Neural cell (in vitro differentiated cells): Measurements from ENCODE around the gene AFG1L. TPM values are rescaled to one million over a fixed set of nuclear protein-coding genes. Genes with fewer than 3 reads are reported as not detected.

Source experiments
- H2AFZ ChIP-seq: fragments of 200-600, 300-800 bp; sonication (generic), shearing (Covaris generic); 2 replicates; pipeline ENCODE4 v1.6.0; 2014; ENCODE audit warnings: low read depth, mild to moderate bottlenecking, antibody characterized with exemption, low read length, moderate library complexity
- H3F3A ChIP-seq: fragments of 200-600 bp; shearing (Covaris generic); 2 replicates; pipeline ENCODE4 v1.6.1; 2016; ENCODE audit warnings: mild to moderate bottlenecking, moderate library complexity, mixed read lengths, antibody characterized with exemption, low read length; ENCODE audit not compliant: insufficient read depth, poor library complexity, severe bottlenecking
- H3K27ac ChIP-seq: fragments of 200-600, 300-800 bp; sonication (generic), shearing (Covaris generic); 2 replicates; pipeline ENCODE4 v1.5.1; 2014; ENCODE audit warnings: mild to moderate bottlenecking, low read length, moderate library complexity
- H3K27me3 ChIP-seq: fragments of 300-800, 200-600 bp; sonication (generic), shearing (Covaris generic); 2 replicates; pipeline ENCODE4 v1.6.0; 2014; ENCODE audit warnings: mild to moderate bottlenecking, low read depth, low read length, moderate library complexity; ENCODE audit not compliant: insufficient read depth
- H3K36me3 ChIP-seq: fragments of 300-800, 200-600 bp; sonication (generic), shearing (Covaris generic); 2 replicates; pipeline ENCODE4 v1.5.1; 2014; ENCODE audit warnings: mild to moderate bottlenecking, antibody characterized with exemption, low read length, moderate library complexity; ENCODE audit not compliant: insufficient read depth
- H3K4me2 ChIP-seq: fragments of 300-800, 200-600 bp; sonication (generic), shearing (Covaris generic); 2 replicates; pipeline ENCODE4 v1.6.0; 2014; ENCODE audit warnings: mild to moderate bottlenecking, low read length
- H3K4me3 ChIP-seq: fragments of 300-800, 200-600 bp; sonication (generic), shearing (Covaris generic); 2 replicates; pipeline ENCODE4 v1.5.1; 2014; ENCODE audit warnings: mild to moderate bottlenecking, low read length, moderate library complexity
- H3K79me2 ChIP-seq: fragments of 200-600 bp; shearing (Covaris generic); replicated peaks from 2 replicates; pipeline ENCODE4 v1.6.0; 2014; ENCODE audit warnings: mild to moderate bottlenecking, low read length, moderate library complexity; ENCODE audit not compliant: insufficient read depth
- H3K9ac ChIP-seq: fragments of 300-800, 200-600 bp; sonication (generic), shearing (Covaris generic); 2 replicates; pipeline ENCODE4 v1.6.1; 2016; ENCODE audit warnings: mild to moderate bottlenecking, low read length, mixed read lengths
- H3K9me2 ChIP-seq: fragments of 200-600 bp; shearing (Covaris generic); 2 replicates; pipeline ENCODE4 v1.6.1; 2016; ENCODE audit warnings: mild to moderate bottlenecking, low read length, mixed read lengths; ENCODE audit not compliant: insufficient read depth
- H3K9me3 ChIP-seq: fragments of 200-600, 300-800 bp; sonication (generic), shearing (Covaris generic); 2 replicates; pipeline ENCODE4 v1.6.1; 2016; ENCODE audit warnings: mild to moderate bottlenecking, mixed run types, low read length, moderate library complexity, mixed read lengths
- H4K20me1 ChIP-seq: fragments of 200-600 bp; shearing (Covaris generic); 2 replicates; pipeline ENCODE4 v1.6.1; 2016; ENCODE audit warnings: mild to moderate bottlenecking, mixed run types; ENCODE audit not compliant: insufficient read depth
- CTCF ChIP-seq: fragments of 450-650 bp; IDR thresholded peaks from 2 replicates; pipeline ENCODE4 v1.5.1; 2014; ENCODE audit warnings: antibody characterized with exemption, mild to moderate bottlenecking, moderate library complexity; ENCODE audit not compliant: poor library complexity, severe bottlenecking
- EP300 ChIP-seq: fragments of 450-650 bp; conservative IDR thresholded peaks from 2 replicates; pipeline ENCODE4 v1.6.1; 2014; ENCODE audit warnings: antibody characterized with exemption, mild to moderate bottlenecking, moderate library complexity; ENCODE audit not compliant: poor library complexity, severe bottlenecking
- EZH2 ChIP-seq: fragments of 200-600, 300-800 bp; shearing (Covaris generic), sonication (generic); IDR thresholded peaks from 2 replicates; pipeline ENCODE4 v1.6.1; 2014; ENCODE audit warnings: antibody characterized with exemption, low read length, borderline replicate concordance, mild to moderate bottlenecking; ENCODE audit not compliant: insufficient read depth, poor library complexity, severe bottlenecking
- MXI1 ChIP-seq: fragments of 450-650 bp; conservative IDR thresholded peaks from 2 replicates; pipeline ENCODE4 v1.6.1; 2014; ENCODE audit warnings: antibody characterized with exemption, mild to moderate bottlenecking; ENCODE audit not compliant: poor library complexity, severe bottlenecking
- POLR2AphosphoS5 ChIP-seq: IDR thresholded peaks from 2 replicates; pipeline ENCODE4 v1.6.1; 2012
- RAD21 ChIP-seq: fragments of 450-650 bp; conservative IDR thresholded peaks from 2 replicates; pipeline ENCODE4 v1.6.1; 2014; ENCODE audit warnings: antibody characterized with exemption, mild to moderate bottlenecking, moderate library complexity
- REST ChIP-seq: IDR thresholded peaks from 2 replicates; pipeline ENCODE4 v1.6.1; 2012; ENCODE audit warnings: borderline replicate concordance
- SMC3 ChIP-seq: fragments of 450-650 bp; conservative IDR thresholded peaks from 2 replicates; pipeline ENCODE4 v1.6.1; 2014; ENCODE audit warnings: antibody characterized with exemption, mild to moderate bottlenecking, moderate library complexity; ENCODE audit not compliant: poor library complexity
- TAF1 ChIP-seq: IDR thresholded peaks from 2 replicates; pipeline ENCODE4 v1.6.1; 2012; ENCODE audit warnings: low read depth
- polyA plus RNA-seq: library from polyadenylated mRNA; depleted of rRNA; stranded (reverse); fragments of >200 nt; gene quantifications from 2 replicates; pipeline ENCODE4 v1.2.3, GENCODE V29; 2014

Gene AFG1L
- polyA plus RNA-seq, 1 donor from 2014 or later = 3.3 TPM

GRCh38 chr6:108556866-108557493, 262.1 kb downstream of the AFG1L start:
- Histone ChIP-seq H3K9ac (peak overlapping the region; percentile 91), H4K20me1 (peaks cover 4% of the 10 kb centered on the region), H3K4me2 (peak overlapping the region; percentile 90), H3K27ac (peak overlapping the region; percentile 74), H3K9me3 (no peaks in the 10 kb centered on the region), H3K27me3 (no peaks in the 10 kb centered on the region), H3K4me3 (peak overlapping the region; percentile 99), H3K36me3 (no peaks in the 10 kb centered on the region), H2AFZ (peak overlapping the region; percentile 94), H3F3A (no peaks in the 10 kb centered on the region), H3K9me2 (no peaks in the 10 kb centered on the region), H3K79me2 (peaks cover 2% of the 10 kb centered on the region)
- TF ChIP-seq EP300 (no peak), CTCF (no peak), MXI1 (no peak), SMC3 (no peak), POLR2AphosphoS5 (no peak), EZH2 (no peak), RAD21 (no peak), TAF1 (no peak), REST (no peak)

- Histone ChIP-seq H3K9me2 (no peaks in the 10 kb centered on the region), H3K36me3 (no peaks in the 10 kb centered on the region), H2AFZ (peak overlapping the region; percentile 94), H3K4me2 (peak overlapping the region; percentile 90), H3K79me2 (peaks cover 10% of the 10 kb centered on the region), H3K27me3 (no peaks in the 10 kb centered on the region), H3K27ac (peak overlapping the region; percentile 96), H3K9ac (peak overlapping the region; percentile 91), H3K9me3 (no peaks in the 10 kb centered on the region), H3K4me3 (peak overlapping the region; percentile 99), H4K20me1 (peaks cover 9% of the 10 kb centered on the region), H3F3A (no peaks in the 10 kb centered on the region)
- peak; percentile 98 for TF ChIP-seq MXI1
- peak; percentile 71 for TF ChIP-seq POLR2AphosphoS5
- peak; percentile 32 for TF ChIP-seq TAF1
- no peak for TF ChIP-seq CTCF
- TF ChIP-seq REST = peak; percentile 68
- peak; percentile 58 for TF ChIP-seq SMC3
- TF ChIP-seq EZH2 = no peak
- peak; percentile 54 for TF ChIP-seq EP300
Observed at GRCh38 chr6:108557494-108558371, 262.9 kb downstream of the AFG1L start.
